ENCODE data around the gene FOXK1. TPM values are rescaled to one million over a fixed set of nuclear protein-coding genes. Genes with fewer than 3 reads are reported as not detected.
A peak's percentile ranks its signal among the peaks of the same experiment; 100 is the strongest.
"Not testable (repeated sequence)": the region's sequence is repeated elsewhere in the genome, so short reads cannot be mapped to it uniquely, and the experiment has no call there.

FOXK1 gene
- total RNA-seq, 2 experiments from 2014 or later: 38.1 to 38.2 TPM

DNA sequence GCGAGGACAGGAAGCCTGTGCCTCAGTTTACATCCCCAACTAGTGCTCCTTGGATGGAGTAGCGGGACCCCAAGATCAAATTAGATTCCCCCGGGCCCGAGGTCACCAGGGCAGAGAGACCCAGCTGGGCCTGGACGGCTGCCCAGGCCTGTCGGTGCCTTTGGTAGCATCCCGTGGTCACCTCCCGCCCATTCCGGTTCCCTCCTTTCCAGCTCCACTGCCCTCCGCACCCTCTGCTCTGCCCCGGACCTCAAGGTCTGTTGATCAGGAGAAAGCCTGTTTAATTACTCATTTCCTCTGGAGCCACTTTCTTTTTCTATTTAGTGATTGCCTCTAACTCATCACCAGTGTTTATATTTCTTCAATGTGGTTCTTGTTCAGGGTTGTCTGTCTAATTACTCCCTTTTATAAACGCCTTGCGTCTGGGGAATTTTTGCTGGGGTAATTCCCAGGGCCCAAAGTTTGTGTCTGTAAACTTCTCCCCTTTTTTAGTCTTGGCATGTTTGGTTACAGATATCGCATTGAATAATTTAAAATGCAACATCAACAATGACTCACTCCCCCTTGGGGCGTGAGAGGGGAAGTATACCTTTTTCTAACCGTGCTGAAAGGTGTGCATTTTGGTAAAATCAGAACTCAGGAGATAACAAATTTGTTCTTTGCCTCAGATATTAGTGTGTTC is 1.9 kb downstream of the FOXK1 start:
- peaks cover 18% of the 10 kb centered on the region for H3K36me3 Mint-ChIP-seq
- peaks cover 1% of the 10 kb centered on the region for H3K9me3 Mint-ChIP-seq
- peak overlapping the region; percentile 95 for H3K4me3 Mint-ChIP-seq
- DNase-seq: peak; percentile 51
- peak overlapping the region; percentile 94 for H3K27ac Mint-ChIP-seq
- H3K4me1 Mint-ChIP-seq: peaks cover 40% of the 10 kb centered on the region
- no peaks in the 10 kb centered on the region for H3K27me3 Mint-ChIP-seq

DNA sequence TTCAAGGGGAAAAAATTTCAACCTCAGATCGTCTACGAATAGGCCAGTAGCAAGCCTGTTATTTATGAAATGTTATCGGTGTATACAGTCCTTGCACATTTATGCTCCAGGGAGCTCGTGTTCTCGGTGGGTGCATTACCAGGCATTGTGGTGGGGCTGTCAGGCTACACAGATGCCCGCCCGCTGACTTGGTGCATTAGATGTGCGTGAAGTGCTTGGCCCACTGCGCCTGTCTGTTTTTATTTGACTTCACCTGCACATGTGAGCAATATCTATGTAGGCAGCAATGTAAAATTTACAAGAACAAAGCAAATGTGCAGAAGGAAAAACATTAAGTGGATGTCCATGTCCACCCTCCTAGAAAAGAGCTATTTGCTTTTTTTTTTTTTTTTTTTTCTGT is 2.8 kb downstream of the FOXK1 start:
- Mint-ChIP-seq H3K9me3 (peaks cover 1% of the 10 kb centered on the region), H3K36me3 (peaks cover 25% of the 10 kb centered on the region), H3K4me1 (peaks cover 48% of the 10 kb centered on the region), H3K27ac (peak overlapping the region; percentile 94), H3K27me3 (no peaks in the 10 kb centered on the region), H3K4me3 (peak overlapping the region; percentile 95)
- DNase-seq: no peak

DNA sequence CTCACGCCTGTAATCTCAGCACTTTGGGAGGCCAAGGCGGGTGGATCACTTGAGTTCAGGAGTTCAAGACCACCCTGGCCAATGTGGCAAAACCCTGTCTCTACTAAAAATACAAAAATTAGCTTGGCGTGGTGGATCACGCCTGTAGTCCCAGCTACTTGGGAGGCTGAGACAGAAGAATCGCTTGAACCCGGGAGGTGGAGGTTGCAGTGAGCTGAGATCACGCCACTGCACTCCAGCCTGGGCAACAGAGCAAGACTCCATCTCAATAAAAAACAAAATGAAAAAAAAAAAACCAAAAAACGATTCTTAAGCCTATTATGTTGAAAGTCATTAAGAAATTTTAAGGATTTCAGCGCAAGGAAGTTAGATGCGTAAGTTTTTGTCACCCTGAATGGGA is 3.6 kb downstream of the FOXK1 start:
- peaks cover 26% of the 10 kb centered on the region for H3K36me3 Mint-ChIP-seq
- not testable (repeated sequence) for H3K4me3 Mint-ChIP-seq, H3K9me3 Mint-ChIP-seq, H3K27me3 Mint-ChIP-seq, DNase-seq, H3K27ac Mint-ChIP-seq
- H3K4me1 Mint-ChIP-seq: peaks cover 57% of the 10 kb centered on the region

DNA sequence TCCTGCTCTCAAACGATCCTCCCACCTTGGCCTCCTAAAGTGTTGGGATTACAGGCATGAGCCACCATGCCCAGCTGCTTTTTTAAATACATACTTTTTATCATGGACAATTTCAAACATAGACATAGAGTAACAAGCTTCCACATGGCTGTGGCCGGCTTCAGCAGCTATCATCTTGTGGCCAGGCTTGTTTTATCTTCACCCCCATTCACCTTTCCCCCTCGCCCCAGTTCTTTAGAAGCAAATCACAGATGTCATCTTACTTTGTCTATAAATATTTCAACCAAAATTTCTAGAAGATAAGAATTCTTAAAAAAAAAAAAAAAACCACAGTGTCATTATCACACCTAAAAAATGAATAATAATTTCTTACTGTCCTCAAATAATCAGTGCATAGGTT is 5.9 kb downstream of the FOXK1 start:
- no peaks in the 10 kb centered on the region for H3K27me3 Mint-ChIP-seq
- H3K27ac Mint-ChIP-seq: peak overlapping the region; percentile 42
- H3K36me3 Mint-ChIP-seq: peaks cover 23% of the 10 kb centered on the region
- no peaks in the 10 kb centered on the region for H3K9me3 Mint-ChIP-seq
- no peak for DNase-seq
- no peak overlapping the region for H3K4me3 Mint-ChIP-seq
- peaks cover 65% of the 10 kb centered on the region for H3K4me1 Mint-ChIP-seq

- no peaks in the 10 kb centered on the region for H3K27me3 Mint-ChIP-seq
- H3K27ac Mint-ChIP-seq: no peak overlapping the region
- H3K4me3 Mint-ChIP-seq: no peak overlapping the region
- no peak for DNase-seq
- peaks cover 64% of the 10 kb centered on the region for H3K4me1 Mint-ChIP-seq
- peaks cover 18% of the 10 kb centered on the region for H3K36me3 Mint-ChIP-seq
- no peaks in the 10 kb centered on the region for H3K9me3 Mint-ChIP-seq
Observed at GRCh38 chr7:4689151-4689550, 7.1 kb downstream of the FOXK1 start.

DNA sequence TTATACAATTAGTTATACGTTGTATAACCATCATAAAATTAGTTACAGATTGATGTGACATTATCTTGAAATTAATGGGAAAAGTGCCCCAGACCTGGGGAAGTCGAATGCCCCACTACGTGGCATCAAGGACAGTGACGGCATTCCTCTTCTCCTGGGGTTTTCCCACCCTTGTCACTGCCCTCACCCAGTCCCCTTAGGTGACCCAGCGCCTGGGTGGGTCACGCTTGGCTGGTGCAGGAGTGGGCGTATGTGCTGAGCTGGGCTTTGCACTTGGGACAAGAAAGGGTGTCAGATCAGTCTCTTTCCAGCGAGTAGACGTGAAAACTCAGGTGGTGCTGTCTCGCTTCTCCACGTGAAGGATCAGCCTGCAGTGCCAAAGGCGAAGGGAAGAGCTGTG is 7.6 kb downstream of the FOXK1 start:
- Mint-ChIP-seq H3K27ac (peak overlapping the region; percentile 12), H3K36me3 (peaks cover 17% of the 10 kb centered on the region), H3K27me3 (no peaks in the 10 kb centered on the region), H3K4me1 (peaks cover 64% of the 10 kb centered on the region), H3K9me3 (no peaks in the 10 kb centered on the region), H3K4me3 (no peak overlapping the region)
- no peak for DNase-seq

- Mint-ChIP-seq H3K36me3 (peaks cover 19% of the 10 kb centered on the region), H3K27me3 (no peaks in the 10 kb centered on the region), H3K27ac (no peak overlapping the region), H3K9me3 (no peaks in the 10 kb centered on the region), H3K4me1 (peaks cover 64% of the 10 kb centered on the region), H3K4me3 (no peak overlapping the region)
- no peak for DNase-seq
Observed at GRCh38 chr7:4690953-4691856, 9.1 kb downstream of the FOXK1 start.

DNA sequence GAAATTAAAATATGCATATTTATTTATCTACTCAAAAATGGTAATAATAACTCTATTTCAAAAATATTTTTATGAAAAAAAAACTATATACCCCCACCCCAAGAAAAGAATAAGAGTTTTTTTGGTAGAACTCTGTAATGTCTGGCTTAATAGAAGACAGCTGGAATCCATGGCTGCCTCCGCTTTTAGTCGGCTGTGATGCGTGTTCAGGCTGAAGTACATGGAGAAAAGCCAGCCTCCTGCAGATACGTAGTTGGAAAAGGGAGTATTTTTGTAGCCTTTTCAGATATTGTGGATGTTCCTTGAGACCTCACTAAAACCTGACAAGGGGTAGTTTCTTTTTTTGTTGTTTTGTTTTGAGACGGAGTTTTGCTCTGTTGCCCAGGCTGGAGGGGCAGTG is 10.0 kb downstream of the FOXK1 start:
- Mint-ChIP-seq H3K36me3 (peaks cover 20% of the 10 kb centered on the region), H3K9me3 (no peaks in the 10 kb centered on the region), H3K4me3 (no peak overlapping the region), H3K4me1 (peaks cover 61% of the 10 kb centered on the region), H3K27ac (no peak overlapping the region), H3K27me3 (no peaks in the 10 kb centered on the region)
- DNase-seq: no peak

GRCh38 chr7:4692622-4693021 is 10.5 kb downstream of the FOXK1 start:
- Mint-ChIP-seq H3K36me3 (peaks cover 19% of the 10 kb centered on the region), H3K4me1 (peaks cover 56% of the 10 kb centered on the region)
- H3K27me3 Mint-ChIP-seq, H3K27ac Mint-ChIP-seq, H3K9me3 Mint-ChIP-seq, DNase-seq, H3K4me3 Mint-ChIP-seq: not testable (repeated sequence)

- DNase-seq: no peak
Observed at GRCh38 chr7:4693152-4693551, 11.1 kb downstream of the FOXK1 start.

GRCh38 chr7:4693749-4694148 is 11.7 kb downstream of the FOXK1 start:
- peaks cover 49% of the 10 kb centered on the region for H3K4me1 Mint-ChIP-seq
- H3K4me3 Mint-ChIP-seq: no peak overlapping the region
- no peaks in the 10 kb centered on the region for H3K27me3 Mint-ChIP-seq
- no peak overlapping the region for H3K27ac Mint-ChIP-seq
- peaks cover 18% of the 10 kb centered on the region for H3K36me3 Mint-ChIP-seq
- no peak for DNase-seq
- no peaks in the 10 kb centered on the region for H3K9me3 Mint-ChIP-seq

More at GRCh38 chr7:4693152-4693551, 11.1 kb downstream of the FOXK1 start:
- H3K27ac Mint-ChIP-seq: no peak overlapping the region
- no peaks in the 10 kb centered on the region for H3K27me3 Mint-ChIP-seq
- H3K9me3 Mint-ChIP-seq: no peaks in the 10 kb centered on the region
- H3K4me3 Mint-ChIP-seq: no peak overlapping the region
- H3K36me3 Mint-ChIP-seq: peaks cover 19% of the 10 kb centered on the region
- peaks cover 53% of the 10 kb centered on the region for H3K4me1 Mint-ChIP-seq

- Mint-ChIP-seq H3K27ac (no peak overlapping the region), H3K9me3 (no peaks in the 10 kb centered on the region), H3K4me1 (peaks cover 47% of the 10 kb centered on the region)
Observed at GRCh38 chr7:4694305-4694704, 12.2 kb downstream of the FOXK1 start.

DNA sequence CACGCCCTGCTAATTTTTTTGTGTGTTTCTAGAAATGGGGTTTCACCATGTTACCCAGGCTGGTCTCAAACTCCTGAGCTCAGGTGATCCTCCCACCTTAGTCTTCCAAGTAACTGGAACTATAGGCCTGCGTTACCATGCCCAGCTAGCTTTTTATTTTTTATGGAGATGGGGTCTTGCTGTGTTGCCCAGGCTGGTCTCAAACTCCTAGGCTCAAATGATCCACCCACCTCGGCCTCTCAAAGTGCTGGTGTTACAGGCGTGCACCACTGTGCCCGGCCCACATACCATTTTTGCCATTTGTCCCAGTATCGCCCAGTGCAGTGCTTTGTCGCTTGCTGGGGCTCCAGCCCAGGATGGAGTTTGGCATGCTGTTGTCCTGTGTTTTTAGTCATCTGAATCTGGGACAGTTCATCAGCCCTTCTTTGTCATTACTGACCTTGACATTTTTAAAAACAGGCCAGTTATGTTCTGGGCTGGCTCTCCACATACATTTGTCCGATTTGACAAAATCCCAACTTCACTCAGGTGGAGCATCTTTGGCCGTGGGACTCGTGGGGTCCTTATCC is 16.7 kb downstream of the FOXK1 start:
- no peak for DNase-seq
- no peaks in the 10 kb centered on the region for H3K9me3 Mint-ChIP-seq
- H3K27me3 Mint-ChIP-seq: no peaks in the 10 kb centered on the region
- peaks cover 8% of the 10 kb centered on the region for H3K36me3 Mint-ChIP-seq
- H3K4me3 Mint-ChIP-seq: no peak overlapping the region
- no peak overlapping the region for H3K27ac Mint-ChIP-seq
- H3K4me1 Mint-ChIP-seq: peaks cover 29% of the 10 kb centered on the region

More at GRCh38 chr7:4694305-4694704, 12.2 kb downstream of the FOXK1 start:
- Mint-ChIP-seq H3K4me3 (no peak overlapping the region), H3K36me3 (peaks cover 14% of the 10 kb centered on the region), H3K27me3 (no peaks in the 10 kb centered on the region)
- no peak for DNase-seq

- no peak overlapping the region for H3K4me3 Mint-ChIP-seq
- no peak for DNase-seq
- peaks cover 5% of the 10 kb centered on the region for H3K36me3 Mint-ChIP-seq
- H3K27me3 Mint-ChIP-seq: no peaks in the 10 kb centered on the region
- H3K27ac Mint-ChIP-seq: no peak overlapping the region
- peaks cover 24% of the 10 kb centered on the region for H3K4me1 Mint-ChIP-seq
- no peaks in the 10 kb centered on the region for H3K9me3 Mint-ChIP-seq
Observed at GRCh38 chr7:4699841-4700240, 17.7 kb downstream of the FOXK1 start.

DNA sequence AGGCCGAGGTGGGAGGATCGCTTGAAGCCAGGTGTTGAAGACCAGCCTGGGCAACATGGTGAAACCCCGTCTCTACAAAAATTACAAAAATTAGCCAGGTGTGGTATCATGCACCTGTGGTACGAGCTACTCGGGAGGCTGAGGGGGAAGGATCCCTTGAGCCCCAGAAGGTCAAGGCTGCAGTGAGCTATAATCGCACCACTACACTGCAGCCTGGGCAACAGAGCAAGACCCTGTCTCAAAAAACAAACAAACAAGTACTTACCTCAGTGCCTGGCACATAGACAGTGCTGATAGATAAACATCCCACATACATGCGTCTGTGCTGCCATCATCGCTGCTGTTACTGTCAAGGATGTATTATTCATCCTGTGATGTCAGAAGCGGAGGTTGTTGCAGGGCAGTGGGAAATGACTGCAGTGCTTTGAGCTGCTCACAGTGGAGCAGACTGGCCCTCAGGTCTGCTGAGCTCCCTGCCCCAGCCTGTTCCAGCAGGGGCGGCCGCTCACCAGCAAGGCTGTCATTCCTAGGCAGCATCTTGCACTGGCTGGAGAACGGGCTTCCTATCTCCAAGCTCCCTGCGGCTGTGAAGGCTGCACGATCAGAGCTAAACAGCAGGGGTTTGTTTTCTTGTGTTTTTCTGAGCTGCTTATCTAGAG is 18.6 kb downstream of the FOXK1 start:
- H3K4me1 Mint-ChIP-seq: peaks cover 22% of the 10 kb centered on the region
- H3K9me3 Mint-ChIP-seq: no peaks in the 10 kb centered on the region
- no peaks in the 10 kb centered on the region for H3K27me3 Mint-ChIP-seq
- no peak overlapping the region for H3K4me3 Mint-ChIP-seq
- no peak overlapping the region for H3K27ac Mint-ChIP-seq
- H3K36me3 Mint-ChIP-seq: peaks cover 2% of the 10 kb centered on the region
- DNase-seq: no peak

All from activated naive CD8-positive, alpha-beta T cell treated with anti-CD3 and anti-CD28 coated beads for 36 hours (primary cell).